ENCODE measurements around the gene TAP1. TPM values are rescaled to one million over a fixed set of nuclear protein-coding genes. Genes with fewer than 3 reads are reported as not detected.

TAP1 gene
- total RNA-seq, 3 donors from 2014 or later = 69.5 to 131 (median 91.3) TPM

DNA sequence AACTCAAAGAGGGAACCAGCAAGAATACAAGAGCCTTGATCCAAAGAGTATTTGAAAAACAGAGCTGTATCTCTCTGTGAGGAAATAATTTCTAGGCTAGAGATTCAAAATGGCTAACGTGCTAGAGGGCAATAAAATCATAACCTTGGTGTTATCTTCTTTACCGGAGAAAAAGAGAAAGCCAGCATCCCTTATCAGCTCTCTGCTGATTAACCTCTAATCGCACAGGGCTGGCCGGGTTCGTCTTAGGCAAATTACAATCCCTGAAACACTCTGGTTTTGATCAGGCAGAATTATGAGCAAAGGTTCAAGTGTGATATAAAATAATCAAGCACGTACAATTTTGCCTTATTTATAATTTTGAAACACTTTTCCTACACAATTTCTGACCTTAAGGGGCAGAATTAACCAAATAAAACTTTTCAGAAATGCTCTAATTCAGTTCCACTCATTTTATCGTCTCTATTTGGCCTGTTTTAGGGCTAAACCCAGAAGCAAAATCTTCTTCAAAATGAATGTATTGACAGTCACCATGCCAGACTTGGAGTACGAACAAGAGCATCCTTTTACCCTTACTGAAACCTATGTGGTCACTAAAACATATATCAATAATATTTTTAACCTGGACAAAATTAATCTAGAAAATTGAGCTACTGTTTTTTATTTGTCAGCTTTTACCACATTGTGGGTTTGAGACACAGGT is 14.2 kb upstream of the TAP1 start:
- no peak for DNase-seq

DNA sequence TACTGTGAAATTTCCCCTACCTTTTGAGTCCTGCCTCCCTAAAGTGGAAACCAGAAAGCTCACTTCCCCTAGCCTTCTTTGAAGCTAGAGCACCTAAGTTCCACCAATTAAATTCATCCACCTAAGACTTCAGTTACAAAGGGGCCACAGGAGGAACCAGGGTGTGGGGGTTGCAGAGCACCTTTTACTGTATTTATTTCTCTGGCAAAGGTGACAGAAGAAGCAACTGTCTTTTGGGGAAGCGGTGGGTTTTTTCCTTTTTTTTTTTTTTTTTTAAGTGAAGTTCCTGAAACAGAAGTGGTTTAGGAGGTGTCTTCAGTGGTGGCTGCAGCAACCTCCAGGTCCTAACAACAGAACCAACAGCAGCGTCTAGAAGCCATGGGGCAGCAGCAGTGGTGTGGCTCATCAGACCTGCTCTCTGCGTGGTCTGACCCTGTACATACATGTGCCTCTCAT is 13.5 kb upstream of the TAP1 start:
- TF ChIP-seq, protein P1, sequence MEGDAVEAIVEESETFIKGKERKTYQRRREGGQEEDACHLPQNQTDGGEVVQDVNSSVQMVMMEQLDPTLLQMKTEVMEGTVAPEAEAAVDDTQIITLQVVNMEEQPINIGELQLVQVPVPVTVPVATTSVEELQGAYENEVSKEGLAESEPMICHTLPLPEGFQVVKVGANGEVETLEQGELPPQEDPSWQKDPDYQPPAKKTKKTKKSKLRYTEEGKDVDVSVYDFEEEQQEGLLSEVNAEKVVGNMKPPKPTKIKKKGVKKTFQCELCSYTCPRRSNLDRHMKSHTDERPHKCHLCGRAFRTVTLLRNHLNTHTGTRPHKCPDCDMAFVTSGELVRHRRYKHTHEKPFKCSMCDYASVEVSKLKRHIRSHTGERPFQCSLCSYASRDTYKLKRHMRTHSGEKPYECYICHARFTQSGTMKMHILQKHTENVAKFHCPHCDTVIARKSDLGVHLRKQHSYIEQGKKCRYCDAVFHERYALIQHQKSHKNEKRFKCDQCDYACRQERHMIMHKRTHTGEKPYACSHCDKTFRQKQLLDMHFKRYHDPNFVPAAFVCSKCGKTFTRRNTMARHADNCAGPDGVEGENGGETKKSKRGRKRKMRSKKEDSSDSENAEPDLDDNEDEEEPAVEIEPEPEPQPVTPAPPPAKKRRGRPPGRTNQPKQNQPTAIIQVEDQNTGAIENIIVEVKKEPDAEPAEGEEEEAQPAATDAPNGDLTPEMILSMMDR (IDR thresholded peaks at IDR 0.05) = no peak
- peak; percentile 62 for ATAC-seq
- no peaks in the 10 kb centered on the region for H3K4me1 ChIP-seq (ENCODE audit: low read depth)
- DNase-seq = no peak
- no peaks in the 10 kb centered on the region for H3K9me3 ChIP-seq
- no peak overlapping the region for H3K4me3 ChIP-seq
- intact Hi-C loops (cut with DNase I, micrococcal nuclease) = loop anchor here in 1 of 2 donors (5.0 kb wide), 1 partner anchor 40 kb away; no protein-coding TSS in a partner anchor
- H3K36me3 ChIP-seq (ENCODE audit: low read depth) = no peaks in the 10 kb centered on the region

More for the DNA sequence above, 14.2 kb upstream of the TAP1 start:
- Histone ChIP-seq H3K4me1 (ENCODE audit: low read depth) (no peaks in the 10 kb centered on the region), H3K4me3 (no peak overlapping the region), H3K9me3 (no peaks in the 10 kb centered on the region), H3K36me3 (ENCODE audit: low read depth) (no peaks in the 10 kb centered on the region)
- TF ChIP-seq, protein P1 (IDR thresholded peaks at IDR 0.05) = no peak
- intact Hi-C loops (cut with DNase I, micrococcal nuclease) = loop anchor here in 1 of 2 donors (2.0 to 5.0 kb wide), 2 partner anchors 29 to 40 kb away; partner anchors contain the start of gene TAP2
- ATAC-seq = peak; percentile 44

DNA sequence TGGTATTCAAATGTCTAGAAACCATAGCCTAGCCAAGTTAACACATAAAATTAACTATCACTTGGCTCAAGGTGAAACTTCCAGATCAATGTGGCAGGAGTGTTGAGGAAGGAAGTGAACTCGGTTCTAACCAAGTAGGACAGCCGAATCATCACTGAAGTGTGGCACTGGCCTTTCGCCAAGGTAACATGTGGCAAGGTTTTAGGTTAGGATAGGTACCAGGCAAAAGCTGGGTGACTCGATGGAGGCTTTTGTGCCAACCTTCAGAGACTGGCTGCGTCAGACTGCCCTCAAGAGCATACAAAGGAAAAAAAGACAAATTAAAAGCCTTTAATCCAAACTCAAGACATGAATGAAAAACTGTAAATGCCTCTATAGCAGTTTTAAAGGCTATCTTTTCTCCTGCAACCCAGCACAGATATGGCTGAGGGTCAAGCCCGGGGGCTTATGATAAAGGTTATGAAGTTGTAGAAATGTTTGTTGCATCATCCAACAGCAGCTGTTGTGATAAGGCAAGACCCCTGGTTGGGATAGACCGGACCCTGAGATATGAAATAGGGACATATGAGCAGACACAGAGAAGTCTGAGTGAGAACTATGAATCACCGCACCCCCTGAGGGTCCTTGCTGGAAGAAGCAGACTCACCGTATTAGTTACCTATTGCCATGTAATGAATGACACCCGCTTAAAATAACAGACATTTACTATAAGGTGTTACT is 12.4 kb upstream of the TAP1 start:
- no peak for ATAC-seq
- no peak for DNase-seq
- Histone ChIP-seq H3K36me3 (ENCODE audit: low read depth) (no peaks in the 10 kb centered on the region), H3K4me1 (ENCODE audit: low read depth) (no peaks in the 10 kb centered on the region), H3K9me3 (no peaks in the 10 kb centered on the region), H3K4me3 (no peak overlapping the region)
- intact Hi-C loops (cut with DNase I, micrococcal nuclease) = loop anchor here in 1 of 2 donors (5.0 kb wide), 1 partner anchor 39 kb away; no protein-coding TSS in a partner anchor
- TF ChIP-seq, protein P1 (IDR thresholded peaks at IDR 0.05) = no peak

DNA sequence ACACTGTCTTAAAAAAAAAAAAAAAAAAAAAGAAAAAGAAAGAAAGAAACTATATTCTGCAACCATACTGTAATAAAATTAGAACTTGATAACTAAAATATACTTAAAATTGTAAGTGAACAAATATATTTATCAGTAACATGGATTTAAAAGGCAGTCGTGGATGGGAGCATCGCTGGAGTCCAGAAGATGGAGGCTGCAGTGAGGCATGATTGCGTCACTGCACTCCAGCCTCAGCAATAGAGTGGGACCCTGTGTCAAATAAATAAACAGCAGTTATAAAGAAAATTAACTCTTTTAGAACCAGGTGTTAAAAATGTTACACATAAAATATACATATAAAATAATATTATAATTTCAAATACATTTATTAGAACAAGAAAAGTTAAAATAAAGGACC is 9.2 kb upstream of the TAP1 start:
- no peak overlapping the region for H3K4me3 ChIP-seq
- H3K9me3 ChIP-seq = no peaks in the 10 kb centered on the region
- ATAC-seq (no peak), DNase-seq (no peak)
- no peaks in the 10 kb centered on the region for H3K4me1 ChIP-seq (ENCODE audit: low read depth)
- TF ChIP-seq, protein P1 (IDR thresholded peaks at IDR 0.05) = no peak
- intact Hi-C loops (cut with DNase I, micrococcal nuclease) = no loop called here
- H3K36me3 ChIP-seq (ENCODE audit: low read depth) = no peaks in the 10 kb centered on the region

DNA sequence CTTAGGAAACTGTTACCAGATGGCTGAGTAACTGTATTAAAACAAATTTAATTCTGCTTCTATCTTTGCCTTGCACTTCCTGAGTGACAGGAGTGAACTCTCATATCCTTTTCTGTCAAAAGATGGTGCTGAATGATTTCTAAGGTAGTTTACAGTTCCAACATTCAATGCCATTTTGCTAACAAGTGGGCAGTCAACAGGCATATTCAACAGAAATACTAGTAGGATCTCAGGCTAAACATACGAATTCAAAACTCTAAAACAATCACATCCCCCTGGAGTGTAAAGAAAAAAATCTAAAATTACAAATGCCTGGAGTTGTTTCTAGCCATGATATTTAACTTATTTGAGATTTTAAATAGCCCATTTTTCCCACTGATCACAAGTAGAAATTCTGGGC is 7.2 kb upstream of the TAP1 start:
- TF ChIP-seq, protein P1 (IDR thresholded peaks at IDR 0.05) = no peak
- no peaks in the 10 kb centered on the region for H3K36me3 ChIP-seq (ENCODE audit: low read depth)
- intact Hi-C loops (cut with DNase I, micrococcal nuclease) = no loop called here
- no peak overlapping the region for H3K4me3 ChIP-seq
- ATAC-seq (no peak), DNase-seq (no peak)
- H3K4me1 ChIP-seq (ENCODE audit: low read depth) = no peaks in the 10 kb centered on the region
- no peaks in the 10 kb centered on the region for H3K9me3 ChIP-seq
